Progenitor cell of endocrine pancreas (in vitro differentiated cells): ENCODE measurements around the gene BSCL2. TPM values are rescaled to one million over a fixed set of nuclear protein-coding genes. Genes with fewer than 3 reads are reported as not detected.
"Not testable (repeated sequence)": the region's sequence is repeated elsewhere in the genome, so short reads cannot be mapped to it uniquely, and the experiment has no call there.

Experiments
- DNase-seq: peaks from one replicate; pipeline ENCODE4 v3.0.0; 2021; ENCODE audit warnings: low spot score; ENCODE audit not compliant: unreplicated experiment
- H3K27ac Mint-ChIP-seq: 2 replicates; pipeline ENCODE4 v1.8.0; 2021; ENCODE audit warnings: mild to moderate bottlenecking, moderate library complexity, mixed read lengths
- H3K27me3 Mint-ChIP-seq: 2 replicates; pipeline ENCODE4 v1.8.0; 2021; ENCODE audit warnings: mixed read lengths
- H3K36me3 Mint-ChIP-seq: 2 replicates; pipeline ENCODE4 v1.8.0; 2022; ENCODE audit warnings: mixed read lengths; ENCODE audit not compliant: insufficient read depth
- H3K4me1 Mint-ChIP-seq: 2 replicates; pipeline ENCODE4 v1.8.0; 2021; ENCODE audit warnings: low read depth, mixed read lengths
- H3K4me3 Mint-ChIP-seq: 2 replicates; pipeline ENCODE4 v1.8.0; 2021; ENCODE audit warnings: low read depth, mild to moderate bottlenecking, moderate library complexity, mixed read lengths
- H3K9me3 Mint-ChIP-seq: 2 replicates; pipeline ENCODE4 v1.8.0; 2021; ENCODE audit warnings: low read depth, mixed read lengths
- total RNA-seq: library from RNA; stranded (reverse); gene quantifications from 2 replicates; pipeline ENCODE4 v1.2.1, GENCODE V29; 2021
- TF ChIP-seq, protein P1 (sequence below): fragments of 200-600 bp; sonication (generic); IDR thresholded peaks from one replicate; pipeline ENCODE4 v1.5.0; 2021; ENCODE audit warnings: antibody characterized with exemption, mild to moderate bottlenecking; ENCODE audit not compliant: unreplicated experiment

Gene BSCL2
- total RNA-seq, 1 donor from 2014 or later, result 84.9 TPM

DNA sequence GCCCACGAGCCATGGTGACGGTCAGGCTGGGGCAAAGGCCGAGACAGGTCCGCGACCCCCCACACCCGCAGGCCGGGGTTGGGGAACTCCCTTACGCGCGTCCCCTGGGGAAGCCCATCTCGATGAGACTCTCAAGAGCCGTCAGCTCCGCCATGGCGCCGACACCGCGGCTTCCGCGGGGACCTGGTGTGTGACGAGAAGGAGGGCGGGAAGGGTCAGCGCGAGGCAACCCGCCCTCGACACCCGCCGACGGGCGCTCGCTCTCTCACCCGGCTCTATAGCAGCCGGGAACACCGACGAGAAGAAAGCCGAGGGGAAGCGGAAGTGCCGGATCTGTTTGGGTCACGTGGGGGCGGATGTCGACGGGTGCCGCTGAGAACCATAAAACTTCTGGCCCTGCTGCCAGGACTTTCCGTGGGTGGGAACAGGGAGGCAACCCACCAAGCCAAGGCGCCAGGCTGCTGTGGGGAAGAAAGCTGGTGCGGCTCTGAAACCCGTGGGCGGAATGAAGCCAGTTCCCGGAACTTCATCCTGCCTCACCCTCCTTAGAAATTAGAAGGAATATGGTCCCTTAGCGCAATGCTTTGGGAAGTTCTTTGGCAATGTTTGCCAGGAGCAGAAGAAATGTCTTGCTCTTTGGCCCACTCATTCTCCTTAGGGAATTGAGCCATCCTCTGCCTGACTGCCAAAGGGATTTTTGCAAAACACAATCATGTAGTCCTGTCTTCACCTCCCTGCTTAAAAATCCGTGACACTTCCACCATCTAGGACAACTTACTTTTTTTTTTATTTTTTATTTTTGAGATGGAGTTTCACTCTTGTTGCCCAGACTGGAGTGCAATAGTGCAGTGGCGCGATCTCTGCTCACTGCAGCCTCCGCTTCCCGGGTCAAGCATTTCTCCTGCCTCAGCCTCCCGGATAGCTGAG lies 28.2 kb downstream of the BSCL2 start, which contains the start of gene UBXN1:
Gene UBXN1 (minus strand): TSS at position 304 of the 927 bp plus-strand sequence. CDS start 150 bp downstream, at position 154.
- peaks cover 12% of the 10 kb centered on the region for H3K4me1 Mint-ChIP-seq
- no peaks in the 10 kb centered on the region for H3K9me3 Mint-ChIP-seq
- peaks cover 10% of the 10 kb centered on the region for H3K36me3 Mint-ChIP-seq

DNA sequence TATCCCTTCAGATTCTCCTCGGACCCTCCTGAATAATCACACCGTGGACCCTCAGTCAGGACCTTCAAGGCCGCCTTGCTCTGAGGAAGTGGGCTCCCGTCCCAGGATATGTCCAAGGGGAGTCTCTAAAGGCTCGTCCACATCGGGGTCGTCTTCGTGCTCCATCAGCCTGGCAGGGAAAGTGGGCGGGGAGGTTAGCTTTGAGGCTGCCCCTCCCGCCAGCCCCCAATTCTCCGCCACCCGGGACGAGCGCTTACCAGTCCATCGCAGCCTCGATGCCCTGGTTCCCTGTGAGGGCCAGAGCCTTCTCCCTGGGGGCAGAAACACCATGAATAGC lies 28.8 kb downstream of the BSCL2 start:
- peak overlapping the region; percentile 86 for H3K4me3 Mint-ChIP-seq

More for the DNA sequence above, 28.2 kb downstream of the BSCL2 start, which contains the start of gene UBXN1:
- TF ChIP-seq, protein P1, sequence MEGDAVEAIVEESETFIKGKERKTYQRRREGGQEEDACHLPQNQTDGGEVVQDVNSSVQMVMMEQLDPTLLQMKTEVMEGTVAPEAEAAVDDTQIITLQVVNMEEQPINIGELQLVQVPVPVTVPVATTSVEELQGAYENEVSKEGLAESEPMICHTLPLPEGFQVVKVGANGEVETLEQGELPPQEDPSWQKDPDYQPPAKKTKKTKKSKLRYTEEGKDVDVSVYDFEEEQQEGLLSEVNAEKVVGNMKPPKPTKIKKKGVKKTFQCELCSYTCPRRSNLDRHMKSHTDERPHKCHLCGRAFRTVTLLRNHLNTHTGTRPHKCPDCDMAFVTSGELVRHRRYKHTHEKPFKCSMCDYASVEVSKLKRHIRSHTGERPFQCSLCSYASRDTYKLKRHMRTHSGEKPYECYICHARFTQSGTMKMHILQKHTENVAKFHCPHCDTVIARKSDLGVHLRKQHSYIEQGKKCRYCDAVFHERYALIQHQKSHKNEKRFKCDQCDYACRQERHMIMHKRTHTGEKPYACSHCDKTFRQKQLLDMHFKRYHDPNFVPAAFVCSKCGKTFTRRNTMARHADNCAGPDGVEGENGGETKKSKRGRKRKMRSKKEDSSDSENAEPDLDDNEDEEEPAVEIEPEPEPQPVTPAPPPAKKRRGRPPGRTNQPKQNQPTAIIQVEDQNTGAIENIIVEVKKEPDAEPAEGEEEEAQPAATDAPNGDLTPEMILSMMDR, result no peak
- Mint-ChIP-seq H3K4me3 (peak within 1 kb of the TSS; percentile 86), H3K27me3 (no peaks in the 10 kb centered on the region), H3K27ac (peak within 1 kb of the TSS; percentile 92)
- peak; percentile 51 for DNase-seq

DNA sequence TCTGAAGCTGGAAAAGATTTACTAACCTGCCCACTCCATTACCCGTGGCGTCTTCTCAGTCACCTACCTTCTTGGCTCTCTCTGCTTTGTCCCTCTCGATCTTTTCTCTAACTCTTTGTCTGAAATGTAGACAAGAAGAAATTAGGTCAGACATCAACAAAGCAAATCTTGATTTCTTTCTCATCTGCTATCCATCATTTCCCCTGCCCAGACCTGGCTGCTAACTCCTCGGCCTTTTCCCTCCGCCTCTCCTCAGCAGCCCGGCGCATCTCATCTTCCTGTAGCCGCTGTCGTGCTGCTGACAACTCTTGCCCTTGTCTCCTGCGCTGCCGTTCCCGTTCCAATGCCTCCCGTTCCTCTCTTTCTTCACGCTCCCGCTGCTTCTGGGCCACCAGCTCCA lies 29.5 kb downstream of the BSCL2 start:
- DNase-seq, result no peak
- peaks cover 12% of the 10 kb centered on the region for H3K36me3 Mint-ChIP-seq
- peak overlapping the region; percentile 86 for H3K27ac Mint-ChIP-seq
- no peaks in the 10 kb centered on the region for H3K27me3 Mint-ChIP-seq
- no peaks in the 10 kb centered on the region for H3K9me3 Mint-ChIP-seq
- H3K4me1 Mint-ChIP-seq, result peaks cover 12% of the 10 kb centered on the region
- TF ChIP-seq, protein P1, result no peak
- peak overlapping the region; percentile 86 for H3K4me3 Mint-ChIP-seq

More for the DNA sequence above, 28.8 kb downstream of the BSCL2 start:
- Mint-ChIP-seq H3K4me1 (peaks cover 12% of the 10 kb centered on the region), H3K36me3 (peaks cover 12% of the 10 kb centered on the region), H3K27me3 (no peaks in the 10 kb centered on the region), H3K9me3 (no peaks in the 10 kb centered on the region), H3K27ac (peak overlapping the region; percentile 92)
- TF ChIP-seq, protein P1, result no peak
- DNase-seq, result no peak

DNA sequence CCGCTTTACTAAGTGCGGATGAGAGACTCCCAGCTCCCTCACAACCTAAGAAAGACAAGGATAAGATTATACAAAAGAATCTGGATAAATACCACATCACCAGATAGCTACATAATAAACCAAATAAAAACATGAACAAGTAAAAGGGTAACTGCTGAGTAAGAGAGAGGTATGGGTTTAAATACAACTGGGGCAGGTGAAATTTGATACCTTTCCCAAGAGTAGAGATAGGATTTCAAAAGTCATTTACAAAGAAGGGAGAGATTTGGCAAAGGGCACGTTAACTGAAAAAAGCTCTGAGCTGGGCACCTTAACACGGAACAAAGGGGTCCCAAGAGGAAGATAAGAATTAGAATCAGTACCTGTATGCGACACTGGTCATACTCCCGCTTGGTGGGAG lies 30.1 kb downstream of the BSCL2 start:
- Mint-ChIP-seq H3K4me3 (peak overlapping the region; percentile 86), H3K4me1 (peaks cover 16% of the 10 kb centered on the region), H3K27me3 (no peaks in the 10 kb centered on the region), H3K36me3 (peaks cover 12% of the 10 kb centered on the region), H3K27ac (no peak overlapping the region), H3K9me3 (no peaks in the 10 kb centered on the region)
- no peak for DNase-seq
- TF ChIP-seq, protein P1, result no peak

DNA sequence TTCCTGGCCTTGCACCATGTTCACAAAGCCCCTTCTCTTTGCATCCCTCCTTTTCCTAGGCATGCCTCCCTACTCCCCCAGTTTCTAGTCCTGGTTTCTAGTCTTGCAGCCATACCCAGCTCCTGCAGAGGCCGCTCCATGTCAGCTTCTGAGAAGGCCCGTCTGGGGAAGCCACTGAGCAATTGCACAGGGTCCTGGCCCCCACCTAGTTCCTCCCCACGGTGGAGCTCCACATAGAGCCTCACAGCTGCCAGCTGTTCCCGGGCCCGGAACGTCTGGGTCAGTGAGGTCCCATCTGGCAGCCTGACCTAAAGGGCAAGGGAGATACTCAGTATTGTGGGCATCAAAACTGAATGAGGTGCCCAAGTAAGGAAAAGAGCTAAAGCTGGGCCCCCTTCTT lies 30.5 kb downstream of the BSCL2 start:
- Mint-ChIP-seq H3K9me3 (no peaks in the 10 kb centered on the region), H3K4me1 (peaks cover 17% of the 10 kb centered on the region), H3K36me3 (peaks cover 12% of the 10 kb centered on the region), H3K27me3 (no peaks in the 10 kb centered on the region), H3K4me3 (peak overlapping the region; percentile 86), H3K27ac (peak overlapping the region; percentile 20)
- DNase-seq, result no peak
- TF ChIP-seq, protein P1, result no peak

DNA sequence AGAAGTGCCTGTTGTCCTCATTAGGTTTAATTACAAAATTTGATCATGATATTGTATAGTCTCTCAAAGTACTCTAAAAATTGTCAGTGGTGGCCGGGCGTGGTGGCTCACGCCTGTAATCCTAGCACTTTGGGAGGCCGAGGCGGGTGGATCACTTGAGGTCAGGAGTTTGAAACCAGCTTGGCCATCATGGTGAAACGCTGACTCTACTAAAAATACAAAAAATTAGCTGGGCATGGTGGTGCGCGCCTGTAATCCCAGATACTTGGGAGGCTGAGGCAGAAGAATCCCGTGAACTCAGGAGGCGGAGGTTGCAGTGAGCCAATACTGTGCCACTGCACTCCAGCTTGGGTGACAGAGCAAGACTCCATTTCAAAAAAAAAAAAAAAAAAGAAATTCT lies 31.8 kb downstream of the BSCL2 start:
- not testable (repeated sequence) for DNase-seq, H3K27ac Mint-ChIP-seq, H3K27me3 Mint-ChIP-seq, H3K4me3 Mint-ChIP-seq, H3K9me3 Mint-ChIP-seq
- peaks cover 22% of the 10 kb centered on the region for H3K4me1 Mint-ChIP-seq
- H3K36me3 Mint-ChIP-seq, result peaks cover 12% of the 10 kb centered on the region
